Endothelial cell of umbilical vein (primary cell): ENCODE data around the gene TMEM184C. TPM values are rescaled to one million over a fixed set of nuclear protein-coding genes. Genes with fewer than 3 reads are reported as not detected.

Experiments used
- BruUV-seq: library from RNA; stranded (reverse); fragments of 400-500 nt; replicated peaks from 2 replicates; lab custom pipeline; 2021; lab: Mats Ljungman, UMichigan
- CTCF ChIA-PET: fragments of 300-600, 350-600 bp; sonication (Branson Sonifier 250); formaldehyde crosslinking; loops from one replicate; lab custom pipeline; 2021; ENCODE audit warnings: antibody characterized with exemption, inconsistent platforms; lab: Charles Lee
- POLR2A ChIA-PET: fragments of 300-600, 350-600 bp; sonication (Branson Sonifier 250); formaldehyde crosslinking; loops from one replicate; lab custom pipeline; 2021; ENCODE audit warnings: antibody characterized with exemption, inconsistent platforms; lab: Charles Lee
- DNase-seq: peaks from one replicate; pipeline ENCODE4 v3.0.0-alpha.2; 2011; ENCODE audit warnings: low read depth, low spot score
- FAIRE-seq: peaks from 2 replicates; lab custom pipeline; 2011; peaks lifted over from hg19 to GRCh38; lab: Jason Lieb, UNC
- H2AFZ ChIP-seq: 2 replicates; pipeline ENCODE4 v1.6.0; 2012; ENCODE audit warnings: low read depth, low read length, control low read depth, inconsistent platforms
- H3K27ac ChIP-seq: 2 replicates; pipeline ENCODE4 v1.5.1; 2011; ENCODE audit warnings: low read depth, mild to moderate bottlenecking, control low read depth, low read length, moderate library complexity; ENCODE audit not compliant: insufficient read depth
- H3K27me3 ChIP-seq, 2 experiments: 2 replicates each; pipeline versions ENCODE4 v1.6.0 to v1.6.1; 2011; ENCODE audit warnings: low read length in 2 of 2, mixed read lengths in 1 of 2; ENCODE audit not compliant: control insufficient read depth in 2 of 2, insufficient read depth in 2 of 2
- H3K36me3 ChIP-seq, 2 experiments: 2 replicates in 1 of 2; 3 replicates in 1 of 2; pipeline ENCODE4 v1.5.1; 2011; ENCODE audit warnings: low read length in 2 of 2, mild to moderate bottlenecking in 1 of 2, moderate library complexity in 1 of 2; ENCODE audit not compliant: control insufficient read depth in 2 of 2, insufficient read depth in 2 of 2; ENCODE audit errors: extremely low read depth in 1 of 2
- H3K4me1 ChIP-seq: 3 replicates; pipeline ENCODE4 v1.5.1; 2011; ENCODE audit warnings: mild to moderate bottlenecking, low read length; ENCODE audit not compliant: control insufficient read depth, insufficient read depth; ENCODE audit errors: extremely low read depth
- H3K4me2 ChIP-seq: 2 replicates; pipeline ENCODE4 v1.6.1; 2011; ENCODE audit warnings: low read length, control low read depth, mixed read lengths; ENCODE audit not compliant: insufficient read depth
- H3K4me3 ChIP-seq, 3 experiments: fragments of 200-600 bp in 1 of 3; sonication (generic), shearing (Covaris generic) in 1 of 3; replicated peaks in 1 of 3; 2 replicates each; pipeline ENCODE4 v1.5.1; 2011 to 2016; ENCODE audit warnings: control low read depth in 3 of 3, low read length in 3 of 3, mild to moderate bottlenecking in 2 of 3, inconsistent platforms in 1 of 3, low read depth in 1 of 3, moderate library complexity in 1 of 3; ENCODE audit not compliant: insufficient read depth in 1 of 3
- H3K79me2 ChIP-seq: 2 replicates; pipeline ENCODE4 v1.6.0; 2012; ENCODE audit warnings: low read length, inconsistent platforms; ENCODE audit not compliant: control insufficient read depth, insufficient read depth
- H3K9ac ChIP-seq: replicated peaks from 2 replicates; pipeline ENCODE3; 2011; ENCODE audit warnings: low read length, control low read depth; ENCODE audit not compliant: insufficient read depth; ENCODE audit errors: extremely low read depth
- H3K9me1 ChIP-seq: replicated peaks from 3 replicates; pipeline ENCODE4 v1.6.0; 2011; ENCODE audit warnings: mild to moderate bottlenecking, low read length; ENCODE audit not compliant: control insufficient read depth, insufficient read depth; ENCODE audit errors: extremely low read depth
- H3K9me3 ChIP-seq: replicated peaks from 2 replicates; pipeline ENCODE4 v1.5.1; 2012; ENCODE audit warnings: low read length, inconsistent platforms; ENCODE audit not compliant: control insufficient read depth, insufficient read depth
- H4K20me1 ChIP-seq: replicated peaks from 2 replicates; pipeline ENCODE3; 2011; ENCODE audit warnings: mild to moderate bottlenecking, low read length; ENCODE audit not compliant: control insufficient read depth, insufficient read depth; ENCODE audit errors: extremely low read depth
- EZH2 ChIP-seq: IDR thresholded peaks from 2 replicates; pipeline ENCODE4 v1.6.1; 2012; ENCODE audit warnings: borderline replicate concordance, low read depth, mild to moderate bottlenecking, moderate library complexity, low read length, inconsistent platforms; ENCODE audit not compliant: severe bottlenecking
- FOS ChIP-seq: IDR thresholded peaks from 2 replicates; pipeline ENCODE4 v1.6.1; 2011; ENCODE audit warnings: mild to moderate bottlenecking, low read length, moderate library complexity, borderline replicate concordance; ENCODE audit not compliant: insufficient read depth
- GATA2 ChIP-seq: IDR thresholded peaks from 2 replicates; pipeline ENCODE4 v1.7.0; 2011; ENCODE audit warnings: low read depth, mild to moderate bottlenecking, moderate library complexity, mixed read lengths, low read length; ENCODE audit not compliant: insufficient read length, insufficient read depth
- JUN ChIP-seq: IDR thresholded peaks from 2 replicates; pipeline ENCODE4 v1.6.1; 2011; ENCODE audit warnings: borderline replicate concordance, low read depth; ENCODE audit not compliant: insufficient read length, insufficient read depth
- MYC ChIP-seq: IDR thresholded peaks from one replicate; pipeline ENCODE4 v1.6.1; 2011; ENCODE audit warnings: mild to moderate bottlenecking, low read depth, low read length
- POLR2A ChIP-seq: IDR thresholded peaks from 2 replicates; pipeline ENCODE4 v1.6.1; 2012; ENCODE audit warnings: low read depth, mild to moderate bottlenecking, control low read depth, low read length
- POLR2AphosphoS5 ChIP-seq: IDR thresholded peaks from 2 replicates; pipeline ENCODE4 v1.6.1; 2012; ENCODE audit warnings: low read depth, mild to moderate bottlenecking, control low read depth, low read length, moderate library complexity; ENCODE audit not compliant: insufficient read depth
- dilution Hi-C: fragments of 300-500 bp; cut with MboI; formaldehyde crosslinking; loops from one replicate; pipeline ENCODE4 v1.15.0; 2019; ENCODE audit warnings: low sequenced_read_pairs; ENCODE audit not compliant: extremely low pct_ligation_motif_present
- intact Hi-C: fragments of 100-400 bp; cut with micrococcal nuclease; formaldehyde crosslinking; loops from one replicate; pipeline ENCODE4 v1.10.0; 2022
- polyA plus RNA-seq, 4 experiments: library from polyadenylated mRNA; depleted of rRNA in 3 of 4; stranded (reverse) in 3 of 4; unstranded in 1 of 4; fragments of >200 nt; gene quantifications; 2 replicates each; pipeline versions ENCODE4 v1.2.1 to v1.2.3, GENCODE V29; 2011 to 2012; ENCODE audit warnings: missing spikeins in 1 of 4
- total RNA-seq: library from RNA; stranded (reverse); gene quantifications from 2 replicates; pipeline ENCODE4 v1.2.3, GENCODE V29; 2021
- TF ChIP-seq, protein P1 (sequence below): IDR thresholded peaks from 2 replicates; pipeline ENCODE4 v1.6.1; 2011; ENCODE audit not compliant: insufficient read depth, insufficient read length
- TF ChIP-seq, protein P2 (sequence below), 2 donors: IDR thresholded peaks; 1 replicate in 1 of 2; 2 replicates in 1 of 2; pipeline ENCODE4 v1.5.1; 2011; ENCODE audit warnings: low read length in 2 of 2, mild to moderate bottlenecking in 2 of 2, moderate library complexity in 2 of 2, control low read depth in 1 of 2, inconsistent platforms in 1 of 2, low read depth in 1 of 2; ENCODE audit not compliant: insufficient read depth in 1 of 2; ENCODE audit errors: extremely low read depth in 1 of 2

TMEM184C gene
- total and polyA plus RNA-seq, 2 donors (not counting 3 experiments of a cell fraction or from before 2014, with no cell fraction given): 10.3 to 29.2 TPM

GRCh38 chr4:147586032-147586431 lies 31.2 kb upstream of the TMEM184C start:
- Histone ChIP-seq H3K4me1 (no peaks in the 10 kb centered on the region), H4K20me1 (no peaks in the 10 kb centered on the region), H3K4me2 (no peak overlapping the region), H3K79me2 (no peaks in the 10 kb centered on the region), H3K9me3 (no peaks in the 10 kb centered on the region), H3K4me3 (no peak overlapping the region), H3K27ac (no peak overlapping the region), H3K27me3 (no peaks in the 10 kb centered on the region), H2AFZ (no peak overlapping the region), H3K9ac (no peak overlapping the region), H3K9me1 (no peaks in the 10 kb centered on the region), H3K36me3 (no peaks in the 10 kb centered on the region)
- dilution Hi-C loops (no loop called here), intact Hi-C loops (no loop called here)
- no TSS peak for BruUV-seq
- POLR2A ChIA-PET: interaction anchor here (0.7 kb wide), 1 partner anchor 472 kb away, joined by 3 read pairs; no protein-coding TSS in a partner anchor
- DNase-seq: no peak
- no peak for FAIRE-seq
- CTCF ChIA-PET: interaction anchor here (0.9 to 5.7 kb wide), 5 partner anchors 9 to 489 kb away, joined by 3 to 233 read pairs (median 8); no protein-coding TSS in a partner anchor
- no peak for TF ChIP-seq MYC
- TF ChIP-seq EZH2: no peak
- TF ChIP-seq, protein P1, sequence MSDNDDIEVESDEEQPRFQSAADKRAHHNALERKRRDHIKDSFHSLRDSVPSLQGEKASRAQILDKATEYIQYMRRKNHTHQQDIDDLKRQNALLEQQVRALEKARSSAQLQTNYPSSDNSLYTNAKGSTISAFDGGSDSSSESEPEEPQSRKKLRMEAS: no peak
- TF ChIP-seq POLR2A: no peak
- TF ChIP-seq FOS: no peak
- TF ChIP-seq JUN: no peak
- no peak for TF ChIP-seq GATA2
- no peak for TF ChIP-seq POLR2AphosphoS5
- TF ChIP-seq, protein P2, sequence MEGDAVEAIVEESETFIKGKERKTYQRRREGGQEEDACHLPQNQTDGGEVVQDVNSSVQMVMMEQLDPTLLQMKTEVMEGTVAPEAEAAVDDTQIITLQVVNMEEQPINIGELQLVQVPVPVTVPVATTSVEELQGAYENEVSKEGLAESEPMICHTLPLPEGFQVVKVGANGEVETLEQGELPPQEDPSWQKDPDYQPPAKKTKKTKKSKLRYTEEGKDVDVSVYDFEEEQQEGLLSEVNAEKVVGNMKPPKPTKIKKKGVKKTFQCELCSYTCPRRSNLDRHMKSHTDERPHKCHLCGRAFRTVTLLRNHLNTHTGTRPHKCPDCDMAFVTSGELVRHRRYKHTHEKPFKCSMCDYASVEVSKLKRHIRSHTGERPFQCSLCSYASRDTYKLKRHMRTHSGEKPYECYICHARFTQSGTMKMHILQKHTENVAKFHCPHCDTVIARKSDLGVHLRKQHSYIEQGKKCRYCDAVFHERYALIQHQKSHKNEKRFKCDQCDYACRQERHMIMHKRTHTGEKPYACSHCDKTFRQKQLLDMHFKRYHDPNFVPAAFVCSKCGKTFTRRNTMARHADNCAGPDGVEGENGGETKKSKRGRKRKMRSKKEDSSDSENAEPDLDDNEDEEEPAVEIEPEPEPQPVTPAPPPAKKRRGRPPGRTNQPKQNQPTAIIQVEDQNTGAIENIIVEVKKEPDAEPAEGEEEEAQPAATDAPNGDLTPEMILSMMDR (IDR thresholded peaks at IDR 0.05; ENCODE audit: extremely low read depth in 1 of 2, insufficient read depth in 1 of 2, low read depth in 1 of 2, low read length in 2 of 2): no peak
